ENCODE measurements around the gene PIM3.

PIM3 gene

DNA sequence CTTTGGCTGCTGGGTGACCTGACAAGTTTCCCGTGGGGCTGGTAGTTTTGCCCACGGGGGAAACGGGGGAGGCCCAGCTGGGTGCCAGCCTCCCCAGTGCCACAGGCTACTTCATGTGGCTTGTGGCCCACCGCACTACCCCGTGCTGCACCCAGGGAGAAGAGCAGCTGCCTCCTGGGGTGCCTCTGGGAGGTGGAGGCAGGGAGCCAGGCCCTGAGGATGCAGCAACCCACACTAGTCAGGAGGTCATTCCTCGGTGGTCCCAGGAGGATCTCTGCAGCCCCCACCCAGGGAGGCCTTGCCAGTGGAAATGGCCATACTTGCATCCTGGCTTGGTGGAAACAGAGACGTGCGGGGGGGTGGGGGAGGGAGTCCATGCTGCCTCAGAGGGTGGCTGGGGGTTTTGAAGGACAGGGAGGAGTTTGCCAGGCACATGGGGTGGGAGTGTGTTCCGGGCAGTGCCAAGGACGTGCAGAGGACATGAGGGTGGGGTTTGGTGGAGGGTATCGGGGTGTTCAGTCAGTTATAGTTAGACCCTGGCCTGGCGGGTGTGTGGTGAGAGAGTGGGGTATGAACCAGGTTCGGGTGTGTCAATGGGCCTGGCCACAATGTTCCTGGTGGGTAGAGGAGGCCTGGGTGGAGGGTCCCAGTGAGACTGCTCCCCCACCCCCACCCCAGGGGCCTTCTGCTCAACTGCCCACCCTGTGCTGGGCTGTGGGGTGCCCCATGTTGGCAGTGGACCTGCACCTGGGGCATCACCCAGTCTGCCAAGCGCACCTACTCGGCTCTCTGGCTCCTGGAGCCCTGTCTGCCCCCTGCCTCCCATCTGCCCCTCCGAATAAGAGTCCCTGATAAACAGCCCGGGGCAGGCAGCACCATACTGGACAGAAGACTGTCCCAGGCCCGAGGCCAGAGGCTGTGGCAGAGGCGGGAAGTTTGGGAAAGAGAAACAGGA, 3.8 kb downstream of the PIM3 start:
- no peak overlapping the region for H3K4me3 ChIP-seq (ENCODE audit: low read depth, low read length)
- no peak for DNase-seq (ENCODE audit: low read depth)
- TF ChIP-seq, protein P1, sequence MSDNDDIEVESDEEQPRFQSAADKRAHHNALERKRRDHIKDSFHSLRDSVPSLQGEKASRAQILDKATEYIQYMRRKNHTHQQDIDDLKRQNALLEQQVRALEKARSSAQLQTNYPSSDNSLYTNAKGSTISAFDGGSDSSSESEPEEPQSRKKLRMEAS (IDR thresholded peaks at IDR 0.05; ENCODE audit: low read depth, low read length): no peak
- no peak for TF ChIP-seq POLR2A (IDR thresholded peaks at IDR 0.05; ENCODE audit: extremely low read depth, insufficient read length)
- TF ChIP-seq, protein P2, sequence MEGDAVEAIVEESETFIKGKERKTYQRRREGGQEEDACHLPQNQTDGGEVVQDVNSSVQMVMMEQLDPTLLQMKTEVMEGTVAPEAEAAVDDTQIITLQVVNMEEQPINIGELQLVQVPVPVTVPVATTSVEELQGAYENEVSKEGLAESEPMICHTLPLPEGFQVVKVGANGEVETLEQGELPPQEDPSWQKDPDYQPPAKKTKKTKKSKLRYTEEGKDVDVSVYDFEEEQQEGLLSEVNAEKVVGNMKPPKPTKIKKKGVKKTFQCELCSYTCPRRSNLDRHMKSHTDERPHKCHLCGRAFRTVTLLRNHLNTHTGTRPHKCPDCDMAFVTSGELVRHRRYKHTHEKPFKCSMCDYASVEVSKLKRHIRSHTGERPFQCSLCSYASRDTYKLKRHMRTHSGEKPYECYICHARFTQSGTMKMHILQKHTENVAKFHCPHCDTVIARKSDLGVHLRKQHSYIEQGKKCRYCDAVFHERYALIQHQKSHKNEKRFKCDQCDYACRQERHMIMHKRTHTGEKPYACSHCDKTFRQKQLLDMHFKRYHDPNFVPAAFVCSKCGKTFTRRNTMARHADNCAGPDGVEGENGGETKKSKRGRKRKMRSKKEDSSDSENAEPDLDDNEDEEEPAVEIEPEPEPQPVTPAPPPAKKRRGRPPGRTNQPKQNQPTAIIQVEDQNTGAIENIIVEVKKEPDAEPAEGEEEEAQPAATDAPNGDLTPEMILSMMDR (IDR thresholded peaks at IDR 0.05; ENCODE audit: low read depth, low read length): no peak
- TF ChIP-seq MYC (IDR thresholded peaks at IDR 0.05; ENCODE audit: low read depth, low read length): no peak

DNA sequence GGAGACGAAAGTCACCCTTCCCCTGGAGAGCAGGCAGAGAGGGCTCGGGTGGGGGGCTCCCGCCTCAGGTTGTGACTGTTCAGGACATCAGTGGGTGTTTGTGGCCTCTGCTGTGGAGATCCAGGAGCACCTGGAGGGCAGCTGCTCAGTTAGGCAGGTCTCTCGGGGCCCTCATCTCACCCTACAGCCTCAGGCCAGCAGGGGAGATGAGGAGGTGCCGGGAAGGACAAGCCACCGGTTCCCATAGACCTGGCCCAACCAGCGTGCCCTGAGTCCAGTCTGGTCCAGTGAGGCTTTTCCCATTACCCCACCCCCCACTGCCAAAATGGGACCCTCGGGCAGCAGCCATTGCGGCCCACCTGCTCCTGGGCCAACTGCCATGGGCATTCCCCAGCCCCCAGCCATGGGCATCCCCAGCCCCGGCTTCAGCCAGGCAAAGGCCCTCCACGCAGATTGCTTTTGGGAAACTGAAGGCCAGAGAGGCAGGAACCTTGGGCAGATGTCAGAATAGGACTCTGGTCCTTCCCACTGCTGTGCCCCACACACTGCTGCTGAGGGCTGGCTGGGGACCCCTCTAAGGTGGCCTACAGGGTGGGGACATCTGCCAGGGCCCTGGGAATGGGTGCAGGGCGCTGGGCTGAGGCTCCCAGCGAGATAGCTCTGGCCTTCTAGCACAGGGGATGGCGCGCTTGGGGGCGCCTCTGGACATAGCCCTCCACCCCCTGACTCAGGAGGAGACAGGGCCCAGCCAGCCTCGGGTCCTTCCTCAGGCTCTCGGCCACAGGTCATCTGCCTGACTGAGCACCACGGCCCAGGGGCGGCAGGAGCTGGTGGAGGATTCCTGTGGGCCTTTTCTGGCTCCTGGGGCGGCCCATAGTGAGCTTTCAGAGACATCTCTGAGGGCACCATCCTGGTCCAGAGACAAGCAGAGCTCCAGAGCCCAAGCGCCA, 4.8 kb downstream of the PIM3 start:
- TF ChIP-seq, protein P2 (IDR thresholded peaks at IDR 0.05; ENCODE audit: low read depth, low read length): no peak
- TF ChIP-seq POLR2A (IDR thresholded peaks at IDR 0.05; ENCODE audit: extremely low read depth, insufficient read length) (no peak), MYC (IDR thresholded peaks at IDR 0.05; ENCODE audit: low read depth, low read length) (no peak)
- TF ChIP-seq, protein P1 (IDR thresholded peaks at IDR 0.05; ENCODE audit: low read depth, low read length): no peak
- no peak overlapping the region for H3K4me3 ChIP-seq (ENCODE audit: low read depth, low read length)

DNA sequence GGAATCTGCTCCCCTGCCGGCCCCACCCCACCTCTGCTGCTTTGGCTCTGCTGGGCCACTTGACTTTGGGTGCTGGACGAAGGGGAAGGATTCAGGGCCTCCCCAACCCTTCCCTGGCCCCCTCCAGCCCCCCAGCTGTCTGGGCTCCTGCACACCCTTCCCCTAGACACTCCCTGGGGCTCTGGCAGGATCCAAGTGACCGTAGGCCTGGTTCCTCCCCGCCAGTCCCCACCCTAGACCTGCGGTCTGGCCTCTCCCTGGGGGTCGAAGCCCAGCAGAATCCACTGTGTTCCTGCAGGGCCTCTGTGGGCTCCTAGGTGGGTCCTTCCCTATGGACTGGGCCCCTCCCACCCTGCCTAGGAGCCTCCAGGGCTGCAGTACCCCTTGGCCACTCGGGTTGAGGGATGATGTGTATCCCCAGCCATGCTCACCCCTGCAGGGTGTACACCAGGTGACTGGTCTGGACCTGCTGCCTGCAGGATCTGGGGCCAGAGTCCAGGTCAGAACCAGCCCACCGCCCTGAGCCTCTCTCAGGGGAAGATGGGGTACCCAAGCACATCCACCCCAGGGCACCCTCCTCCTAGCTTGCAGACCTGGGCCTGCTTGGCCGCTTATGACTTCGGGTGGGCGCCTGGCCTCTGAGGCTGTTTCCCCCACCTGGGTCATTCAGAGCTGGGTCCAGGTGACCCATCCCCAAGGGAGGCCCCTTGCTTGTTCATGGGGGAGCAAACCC, 5.6 kb downstream of the PIM3 start:
- no peak for DNase-seq (ENCODE audit: low read depth)
- no peak overlapping the region for H3K4me3 ChIP-seq (ENCODE audit: low read depth, low read length)
- TF ChIP-seq, protein P2 (IDR thresholded peaks at IDR 0.05; ENCODE audit: low read depth, low read length): no peak
- TF ChIP-seq MYC (IDR thresholded peaks at IDR 0.05; ENCODE audit: low read depth, low read length) (no peak), POLR2A (IDR thresholded peaks at IDR 0.05; ENCODE audit: extremely low read depth, insufficient read length) (no peak)
- TF ChIP-seq, protein P1 (IDR thresholded peaks at IDR 0.05; ENCODE audit: low read depth, low read length): no peak

More for the DNA sequence above, 4.8 kb downstream of the PIM3 start:
- DNase-seq (ENCODE audit: low read depth): no peak

DNA sequence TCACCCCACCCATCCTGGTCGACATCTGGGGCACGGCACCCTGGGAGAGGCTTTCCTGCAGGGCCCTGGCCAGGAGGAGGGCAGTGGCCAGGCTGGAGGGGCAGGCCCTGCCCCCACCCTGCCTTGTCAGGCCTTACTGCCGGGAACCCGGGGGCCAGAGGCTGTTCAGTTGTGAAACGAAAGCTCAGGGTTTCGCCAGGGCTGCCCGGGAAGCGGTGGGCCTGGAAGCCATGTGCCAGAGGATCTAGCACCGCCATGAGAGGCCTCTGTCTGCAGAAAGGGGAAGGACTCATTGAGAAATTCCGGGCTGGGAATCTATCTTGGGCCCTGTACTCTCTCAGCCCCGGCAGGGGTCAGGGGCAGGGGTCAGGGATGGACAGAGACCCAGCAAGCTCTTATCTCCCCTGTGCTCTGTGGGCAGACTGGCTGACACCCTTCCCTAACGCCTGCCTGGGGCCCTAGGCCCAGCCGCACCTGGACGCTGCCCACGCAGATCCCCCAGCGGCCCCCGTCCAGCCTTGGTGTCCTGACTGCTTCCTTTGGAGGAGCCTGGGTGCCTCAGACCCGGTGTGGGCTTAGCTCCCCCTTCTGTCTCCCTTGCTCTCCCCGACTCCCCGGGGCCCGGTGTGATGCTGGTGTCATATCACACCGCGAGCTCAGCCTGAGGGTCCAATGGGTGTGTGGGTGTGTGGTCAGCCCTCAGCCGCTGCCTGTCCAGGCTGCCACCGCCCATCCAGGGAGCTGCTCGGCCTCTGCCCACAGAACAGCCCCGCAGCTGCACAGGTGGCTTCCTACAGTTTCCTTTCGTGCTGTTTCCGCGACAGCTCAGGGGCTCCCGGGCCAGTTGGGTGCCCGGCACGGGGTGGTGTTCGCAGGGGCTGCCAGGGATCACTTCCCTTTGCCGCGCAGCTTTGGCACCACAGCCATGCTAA, 6.5 kb downstream of the PIM3 start:
- H3K4me3 ChIP-seq (ENCODE audit: low read depth, low read length): no peak overlapping the region
- TF ChIP-seq, protein P1 (IDR thresholded peaks at IDR 0.05; ENCODE audit: low read depth, low read length): peak; percentile 79
- peak; percentile 87 for TF ChIP-seq MYC (IDR thresholded peaks at IDR 0.05; ENCODE audit: low read depth, low read length)
- TF ChIP-seq, protein P2 (IDR thresholded peaks at IDR 0.05; ENCODE audit: low read depth, low read length): no peak
- no peak for TF ChIP-seq POLR2A (IDR thresholded peaks at IDR 0.05; ENCODE audit: extremely low read depth, insufficient read length)
- peak; percentile 77 for DNase-seq (ENCODE audit: low read depth)

Measured in NB4 (cell line).